ENCODE results near the gene VAMP5.

VAMP5 gene

DNA sequence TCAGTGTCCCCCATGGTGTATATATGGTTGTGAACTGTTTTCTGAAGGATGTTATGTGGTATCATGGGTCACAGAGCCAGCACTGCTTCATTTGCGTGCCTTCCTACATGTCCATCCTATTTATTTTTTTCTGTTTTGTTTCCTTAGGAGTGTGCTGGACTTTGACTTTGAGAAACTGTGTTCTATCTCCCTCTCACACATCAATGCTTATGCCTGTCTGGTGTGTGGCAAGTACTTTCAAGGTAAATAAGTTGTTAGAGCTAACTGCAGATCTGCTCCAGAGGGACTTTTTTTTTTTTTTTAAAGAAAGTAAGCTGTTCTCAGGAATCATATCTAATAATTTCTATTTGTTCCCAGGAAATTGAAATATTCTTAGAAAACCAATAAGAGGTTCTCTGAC lies 37.1 kb downstream of the VAMP5 start:
- TF ChIP-seq, protein P1, sequence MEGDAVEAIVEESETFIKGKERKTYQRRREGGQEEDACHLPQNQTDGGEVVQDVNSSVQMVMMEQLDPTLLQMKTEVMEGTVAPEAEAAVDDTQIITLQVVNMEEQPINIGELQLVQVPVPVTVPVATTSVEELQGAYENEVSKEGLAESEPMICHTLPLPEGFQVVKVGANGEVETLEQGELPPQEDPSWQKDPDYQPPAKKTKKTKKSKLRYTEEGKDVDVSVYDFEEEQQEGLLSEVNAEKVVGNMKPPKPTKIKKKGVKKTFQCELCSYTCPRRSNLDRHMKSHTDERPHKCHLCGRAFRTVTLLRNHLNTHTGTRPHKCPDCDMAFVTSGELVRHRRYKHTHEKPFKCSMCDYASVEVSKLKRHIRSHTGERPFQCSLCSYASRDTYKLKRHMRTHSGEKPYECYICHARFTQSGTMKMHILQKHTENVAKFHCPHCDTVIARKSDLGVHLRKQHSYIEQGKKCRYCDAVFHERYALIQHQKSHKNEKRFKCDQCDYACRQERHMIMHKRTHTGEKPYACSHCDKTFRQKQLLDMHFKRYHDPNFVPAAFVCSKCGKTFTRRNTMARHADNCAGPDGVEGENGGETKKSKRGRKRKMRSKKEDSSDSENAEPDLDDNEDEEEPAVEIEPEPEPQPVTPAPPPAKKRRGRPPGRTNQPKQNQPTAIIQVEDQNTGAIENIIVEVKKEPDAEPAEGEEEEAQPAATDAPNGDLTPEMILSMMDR (IDR thresholded peaks at IDR 0.05; ENCODE audit: low read depth, low read length) = no peak

DNA sequence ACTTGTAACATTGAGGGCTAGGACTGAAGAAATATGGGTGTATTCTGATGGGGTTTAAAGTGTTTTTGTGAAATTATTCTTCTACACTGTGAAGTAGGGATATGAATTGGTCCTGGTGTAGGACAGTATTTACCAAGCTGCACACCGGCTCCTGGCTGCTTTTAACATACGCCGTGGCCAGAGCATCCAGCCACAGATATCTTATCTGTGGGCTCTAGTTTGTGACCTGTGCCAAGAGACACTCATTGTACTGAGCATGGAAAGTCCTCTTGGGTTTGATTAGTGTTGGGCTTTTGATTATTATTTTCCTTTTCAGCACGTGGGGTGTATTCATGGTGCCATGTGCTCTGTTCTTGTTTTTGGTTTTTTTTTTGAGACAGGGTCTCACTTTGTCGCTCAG lies 39.8 kb downstream of the VAMP5 start:
- TF ChIP-seq, protein P1 (IDR thresholded peaks at IDR 0.05; ENCODE audit: low read depth, low read length) = no peak
- DNase-seq (ENCODE audit: low read depth in 2 of 2) = no peak
- H3K4me3 ChIP-seq (replicated peaks in 1 of 2; ENCODE audit: low read depth in 2 of 2, low read length in 2 of 2) = no peak overlapping the region

More for the DNA sequence above, 37.1 kb downstream of the VAMP5 start:
- no peak for DNase-seq (ENCODE audit: low read depth in 2 of 2)
- no peak overlapping the region for H3K4me3 ChIP-seq (replicated peaks in 1 of 2; ENCODE audit: low read depth in 2 of 2, low read length in 2 of 2)

DNA sequence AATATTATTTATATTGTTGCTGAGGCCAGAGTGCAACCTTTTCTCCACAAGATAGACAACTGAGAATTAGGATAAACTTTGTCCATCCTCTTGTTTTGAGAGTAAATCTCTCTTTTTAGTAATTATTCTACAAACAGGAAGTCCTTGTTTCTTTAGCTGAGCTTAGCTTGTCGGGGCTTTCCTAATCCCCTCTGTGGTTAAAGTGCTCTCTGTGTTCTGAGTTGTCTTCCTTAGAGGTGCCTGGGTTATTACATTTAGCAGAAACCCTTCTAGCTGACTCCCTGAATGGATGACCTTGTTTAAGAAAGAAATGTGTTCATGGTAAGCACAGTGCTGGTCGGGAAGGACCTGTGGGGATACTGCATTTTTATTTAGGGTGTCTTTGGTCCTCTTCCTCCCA lies 44.4 kb downstream of the VAMP5 start:
- TF ChIP-seq, protein P1 (IDR thresholded peaks at IDR 0.05; ENCODE audit: low read depth, low read length) = no peak
- DNase-seq (ENCODE audit: low read depth in 2 of 2) = no peak
- H3K4me3 ChIP-seq (replicated peaks in 1 of 2; ENCODE audit: low read depth in 2 of 2, low read length in 2 of 2) = no peak overlapping the region

DNA sequence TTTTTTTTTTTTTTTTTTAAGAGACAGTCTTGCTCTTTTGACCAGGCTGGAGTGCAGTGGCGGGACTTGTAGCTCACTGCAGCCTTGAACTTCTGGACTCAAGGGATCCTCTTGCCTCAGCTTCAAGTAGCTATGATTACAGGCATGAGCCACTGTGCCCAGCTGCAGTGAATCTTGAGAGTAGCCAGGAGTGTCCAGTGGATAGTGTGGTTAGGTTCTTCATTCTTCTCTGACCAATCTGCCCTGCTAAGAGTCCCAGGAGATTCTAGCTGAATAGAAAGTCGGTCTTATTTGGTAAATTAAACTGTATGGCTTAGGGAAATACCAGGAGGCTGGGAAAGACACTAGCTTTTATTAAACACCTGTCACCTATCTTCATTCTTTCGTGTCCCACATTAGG lies 47.1 kb downstream of the VAMP5 start:
- TF ChIP-seq, protein P1 (IDR thresholded peaks at IDR 0.05; ENCODE audit: low read depth, low read length) = no peak
- no peak for DNase-seq (ENCODE audit: low read depth in 2 of 2)
- no peak overlapping the region for H3K4me3 ChIP-seq (replicated peaks in 1 of 2; ENCODE audit: low read depth in 2 of 2, low read length in 2 of 2)

DNA sequence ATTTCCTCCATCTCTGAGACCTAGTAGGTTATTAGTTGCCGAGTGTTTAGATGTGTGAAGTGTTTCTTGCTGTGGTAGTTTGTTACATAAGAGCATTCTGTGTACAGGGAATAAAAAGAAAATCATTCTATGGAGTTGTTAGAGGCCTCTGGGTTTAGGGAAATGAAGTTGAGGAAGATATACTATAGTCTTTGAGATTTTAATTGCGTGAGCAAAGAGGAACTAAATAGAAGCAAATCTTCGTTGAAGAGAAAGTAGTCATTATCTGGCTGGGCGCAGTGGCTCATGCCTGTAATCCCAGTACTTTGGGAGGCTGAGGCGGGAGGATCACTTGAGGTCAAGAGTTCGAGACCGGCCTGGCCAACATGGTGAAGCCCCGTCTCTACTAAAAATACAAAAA lies 50.8 kb downstream of the VAMP5 start:
- no peak overlapping the region for H3K4me3 ChIP-seq (replicated peaks in 1 of 2; ENCODE audit: low read depth in 2 of 2, low read length in 2 of 2)
- no peak for DNase-seq (ENCODE audit: low read depth in 2 of 2)
- TF ChIP-seq, protein P1 (IDR thresholded peaks at IDR 0.05; ENCODE audit: low read depth, low read length) = no peak

DNA sequence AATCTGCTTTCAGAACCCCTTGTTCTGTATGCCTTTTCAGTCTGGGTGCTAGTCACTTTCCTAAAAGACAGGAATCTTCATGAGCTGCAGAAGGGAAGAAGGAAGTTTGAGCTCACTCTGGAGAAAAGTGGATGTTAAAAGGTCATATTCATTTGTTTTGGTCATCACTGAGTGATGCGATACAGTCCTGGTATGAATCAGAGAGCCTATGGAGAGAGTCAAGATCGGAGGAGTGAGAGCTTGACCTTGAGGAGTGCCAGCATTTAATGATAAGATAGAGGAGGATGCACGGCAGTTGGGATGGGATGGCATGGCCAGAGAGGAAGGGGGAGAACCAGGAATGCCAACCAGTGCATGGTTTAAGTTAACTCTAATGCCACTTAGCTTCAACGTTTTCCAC lies 51.4 kb downstream of the VAMP5 start:
- DNase-seq (ENCODE audit: low read depth in 2 of 2) = no peak
- no peak overlapping the region for H3K4me3 ChIP-seq (replicated peaks in 1 of 2; ENCODE audit: low read depth in 2 of 2, low read length in 2 of 2)
- TF ChIP-seq, protein P1 (IDR thresholded peaks at IDR 0.05; ENCODE audit: low read depth, low read length) = no peak

DNA sequence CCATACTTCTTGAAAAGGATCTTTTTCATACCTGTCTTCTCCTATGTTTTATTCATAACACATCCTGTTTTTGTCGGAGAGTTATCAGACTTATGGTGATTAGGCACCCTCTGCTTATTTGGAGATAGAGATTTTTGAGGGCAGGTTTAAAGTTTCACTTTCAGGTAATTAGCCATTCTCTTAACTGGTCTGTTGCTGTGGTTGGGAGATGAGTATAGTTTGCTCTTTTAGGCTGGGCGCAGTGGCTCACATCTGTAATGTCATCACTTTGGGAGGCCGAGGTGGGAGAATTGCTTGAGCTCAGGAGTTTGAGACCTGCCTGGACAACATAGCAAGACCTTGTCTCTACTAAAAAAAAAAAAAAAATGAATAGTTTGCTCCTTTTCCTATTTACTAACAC lies 58.5 kb downstream of the VAMP5 start:
- TF ChIP-seq, protein P1 (IDR thresholded peaks at IDR 0.05; ENCODE audit: low read depth, low read length) = no peak
- H3K4me3 ChIP-seq (replicated peaks in 1 of 2; ENCODE audit: low read depth in 2 of 2, low read length in 2 of 2) = no peak overlapping the region
- DNase-seq (ENCODE audit: low read depth in 2 of 2) = no peak

Data from cardiac fibroblast (primary cell).